ENCODE results near the gene TMEM30B.

TMEM30B gene

DNA sequence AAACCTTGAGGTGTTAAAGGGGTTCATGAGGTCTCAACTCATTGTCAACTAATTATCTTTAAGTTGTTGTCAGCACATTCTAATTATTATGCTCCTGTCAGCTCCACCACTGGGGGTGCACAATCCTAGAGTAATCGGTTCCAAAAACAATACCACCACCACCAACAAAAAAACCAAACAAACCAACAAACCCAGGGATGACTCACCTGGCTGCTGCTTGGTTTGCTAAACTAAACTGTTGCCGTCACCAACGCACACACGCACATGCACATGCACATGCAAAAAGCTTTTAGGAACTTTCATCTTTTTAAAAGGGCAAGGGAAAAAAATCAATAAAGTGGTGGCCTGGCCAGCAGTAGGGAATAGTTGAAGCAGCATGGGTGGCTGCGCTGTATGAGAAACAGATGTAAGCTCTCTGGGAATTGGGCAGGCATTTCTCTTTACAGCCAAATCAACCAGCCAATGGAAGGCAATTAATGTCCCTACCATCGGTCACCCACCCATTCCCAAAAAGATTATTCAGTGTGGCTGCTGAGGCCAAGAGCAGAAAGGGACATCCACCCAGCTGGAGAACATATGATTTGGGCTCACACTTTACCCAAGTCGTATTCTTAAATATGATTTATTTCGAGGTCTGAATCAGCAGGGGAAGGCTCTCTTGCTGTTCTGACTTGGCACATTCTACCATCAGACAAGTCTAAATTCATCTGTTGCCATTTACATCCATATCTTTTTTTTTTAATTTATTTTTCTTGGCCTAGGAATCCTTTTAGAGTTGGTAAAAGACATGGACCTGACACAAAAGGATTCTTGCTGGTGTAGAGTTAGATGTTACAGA is 20.0 kb downstream of the TMEM30B start (continued):
- TF ChIP-seq ZNF654 (tag by site-specific recombination; IDR thresholded peaks at IDR 0.05; ENCODE audit: low read depth): no peak
- peak; percentile 53; the same call in 1 of the 2 replicates for TF ChIP-seq TRIM28 (IDR thresholded peaks at IDR 0.05; ENCODE audit: borderline replicate concordance, low read length)
- TF ChIP-seq ZXDB (tag by site-specific recombination; IDR thresholded peaks at IDR 0.05): peak; percentile 60; the same call in 1 of the 2 replicates
- peak; percentile 88 for TF ChIP-seq ZNF629 (tag by site-specific recombination; IDR thresholded peaks at IDR 0.05)
- TF ChIP-seq, protein P1, sequence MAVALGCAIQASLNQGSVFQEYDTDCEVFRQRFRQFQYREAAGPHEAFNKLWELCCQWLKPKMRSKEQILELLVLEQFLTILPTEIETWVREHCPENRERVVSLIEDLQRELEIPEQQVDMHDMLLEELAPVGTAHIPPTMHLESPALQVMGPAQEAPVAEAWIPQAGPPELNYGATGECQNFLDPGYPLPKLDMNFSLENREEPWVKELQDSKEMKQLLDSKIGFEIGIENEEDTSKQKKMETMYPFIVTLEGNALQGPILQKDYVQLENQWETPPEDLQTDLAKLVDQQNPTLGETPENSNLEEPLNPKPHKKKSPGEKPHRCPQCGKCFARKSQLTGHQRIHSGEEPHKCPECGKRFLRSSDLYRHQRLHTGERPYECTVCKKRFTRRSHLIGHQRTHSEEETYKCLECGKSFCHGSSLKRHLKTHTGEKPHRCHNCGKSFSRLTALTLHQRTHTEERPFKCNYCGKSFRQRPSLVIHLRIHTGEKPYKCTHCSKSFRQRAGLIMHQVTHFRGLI (tag by site-specific recombination; IDR thresholded peaks at IDR 0.05): no peak; the same call in 1 of the 2 replicates
- no peak for TF ChIP-seq ZNF677 (tag by site-specific recombination; IDR thresholded peaks at IDR 0.05)
- 0 out of 2 replicates have a peak, but pooled peaks have one; percentile 19 for TF ChIP-seq ZNF792 (tag by site-specific recombination; IDR thresholded peaks at IDR 0.05)
- TF ChIP-seq ZEB2 (tag by site-specific recombination; IDR thresholded peaks at IDR 0.05): peak; percentile 42; the same call in 1 of the 2 replicates
- TF ChIP-seq, protein P2, sequence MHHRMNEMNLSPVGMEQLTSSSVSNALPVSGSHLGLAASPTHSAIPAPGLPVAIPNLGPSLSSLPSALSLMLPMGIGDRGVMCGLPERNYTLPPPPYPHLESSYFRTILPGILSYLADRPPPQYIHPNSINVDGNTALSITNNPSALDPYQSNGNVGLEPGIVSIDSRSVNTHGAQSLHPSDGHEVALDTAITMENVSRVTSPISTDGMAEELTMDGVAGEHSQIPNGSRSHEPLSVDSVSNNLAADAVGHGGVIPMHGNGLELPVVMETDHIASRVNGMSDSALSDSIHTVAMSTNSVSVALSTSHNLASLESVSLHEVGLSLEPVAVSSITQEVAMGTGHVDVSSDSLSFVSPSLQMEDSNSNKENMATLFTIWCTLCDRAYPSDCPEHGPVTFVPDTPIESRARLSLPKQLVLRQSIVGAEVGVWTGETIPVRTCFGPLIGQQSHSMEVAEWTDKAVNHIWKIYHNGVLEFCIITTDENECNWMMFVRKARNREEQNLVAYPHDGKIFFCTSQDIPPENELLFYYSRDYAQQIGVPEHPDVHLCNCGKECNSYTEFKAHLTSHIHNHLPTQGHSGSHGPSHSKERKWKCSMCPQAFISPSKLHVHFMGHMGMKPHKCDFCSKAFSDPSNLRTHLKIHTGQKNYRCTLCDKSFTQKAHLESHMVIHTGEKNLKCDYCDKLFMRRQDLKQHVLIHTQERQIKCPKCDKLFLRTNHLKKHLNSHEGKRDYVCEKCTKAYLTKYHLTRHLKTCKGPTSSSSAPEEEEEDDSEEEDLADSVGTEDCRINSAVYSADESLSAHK (tag by site-specific recombination; IDR thresholded peaks at IDR 0.05): no peak
- no peak for TF ChIP-seq ZNF514 (tag by site-specific recombination; IDR thresholded peaks at IDR 0.05)
- no peak for TF ChIP-seq ZBTB8A (tag by site-specific recombination; IDR thresholded peaks at IDR 0.05)
- TF ChIP-seq, protein P3, sequence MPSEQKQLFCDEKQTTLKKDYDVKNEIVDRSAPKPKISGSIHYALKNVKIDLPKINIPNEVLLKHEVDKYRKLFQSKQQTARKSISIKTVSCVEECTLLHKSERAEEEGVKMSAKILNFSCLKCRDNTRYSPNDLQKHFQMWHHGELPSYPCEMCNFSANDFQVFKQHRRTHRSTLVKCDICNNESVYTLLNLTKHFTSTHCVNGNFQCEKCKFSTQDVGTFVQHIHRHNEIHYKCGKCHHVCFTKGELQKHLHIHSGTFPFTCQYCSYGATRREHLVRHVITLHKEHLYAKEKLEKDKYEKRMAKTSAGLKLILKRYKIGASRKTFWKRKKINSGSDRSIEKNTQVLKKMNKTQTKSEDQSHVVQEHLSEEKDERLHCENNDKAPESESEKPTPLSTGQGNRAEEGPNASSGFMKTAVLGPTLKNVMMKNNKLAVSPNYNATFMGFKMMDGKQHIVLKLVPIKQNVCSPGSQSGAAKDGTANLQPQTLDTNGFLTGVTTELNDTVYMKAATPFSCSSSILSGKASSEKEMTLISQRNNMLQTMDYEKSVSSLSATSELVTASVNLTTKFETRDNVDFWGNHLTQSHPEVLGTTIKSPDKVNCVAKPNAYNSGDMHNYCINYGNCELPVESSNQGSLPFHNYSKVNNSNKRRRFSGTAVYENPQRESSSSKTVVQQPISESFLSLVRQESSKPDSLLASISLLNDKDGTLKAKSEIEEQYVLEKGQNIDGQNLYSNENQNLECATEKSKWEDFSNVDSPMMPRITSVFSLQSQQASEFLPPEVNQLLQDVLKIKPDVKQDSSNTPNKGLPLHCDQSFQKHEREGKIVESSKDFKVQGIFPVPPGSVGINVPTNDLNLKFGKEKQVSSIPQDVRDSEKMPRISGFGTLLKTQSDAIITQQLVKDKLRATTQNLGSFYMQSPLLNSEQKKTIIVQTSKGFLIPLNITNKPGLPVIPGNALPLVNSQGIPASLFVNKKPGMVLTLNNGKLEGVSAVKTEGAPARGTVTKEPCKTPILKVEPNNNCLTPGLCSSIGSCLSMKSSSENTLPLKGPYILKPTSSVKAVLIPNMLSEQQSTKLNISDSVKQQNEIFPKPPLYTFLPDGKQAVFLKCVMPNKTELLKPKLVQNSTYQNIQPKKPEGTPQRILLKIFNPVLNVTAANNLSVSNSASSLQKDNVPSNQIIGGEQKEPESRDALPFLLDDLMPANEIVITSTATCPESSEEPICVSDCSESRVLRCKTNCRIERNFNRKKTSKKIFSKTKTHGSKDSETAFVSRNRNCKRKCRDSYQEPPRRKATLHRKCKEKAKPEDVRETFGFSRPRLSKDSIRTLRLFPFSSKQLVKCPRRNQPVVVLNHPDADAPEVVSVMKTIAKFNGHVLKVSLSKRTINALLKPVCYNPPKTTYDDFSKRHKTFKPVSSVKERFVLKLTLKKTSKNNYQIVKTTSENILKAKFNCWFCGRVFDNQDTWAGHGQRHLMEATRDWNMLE (tag by site-specific recombination; conservative IDR thresholded peaks at IDR 0.05; ENCODE audit: low read depth): peak; percentile 13; the same call in 1 of the 2 replicates
- TF ChIP-seq KLF16 (tag by site-specific recombination; IDR thresholded peaks at IDR 0.05): no peak
- TF ChIP-seq, protein P4, sequence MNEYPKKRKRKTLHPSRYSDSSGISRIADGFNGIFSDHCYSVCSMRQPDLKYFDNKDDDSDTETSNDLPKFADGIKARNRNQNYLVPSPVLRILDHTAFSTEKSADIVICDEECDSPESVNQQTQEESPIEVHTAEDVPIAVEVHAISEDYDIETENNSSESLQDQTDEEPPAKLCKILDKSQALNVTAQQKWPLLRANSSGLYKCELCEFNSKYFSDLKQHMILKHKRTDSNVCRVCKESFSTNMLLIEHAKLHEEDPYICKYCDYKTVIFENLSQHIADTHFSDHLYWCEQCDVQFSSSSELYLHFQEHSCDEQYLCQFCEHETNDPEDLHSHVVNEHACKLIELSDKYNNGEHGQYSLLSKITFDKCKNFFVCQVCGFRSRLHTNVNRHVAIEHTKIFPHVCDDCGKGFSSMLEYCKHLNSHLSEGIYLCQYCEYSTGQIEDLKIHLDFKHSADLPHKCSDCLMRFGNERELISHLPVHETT (tag by site-specific recombination; IDR thresholded peaks at IDR 0.05): peak; percentile 60
- no peak for TF ChIP-seq ZNF76 (tag by site-specific recombination; IDR thresholded peaks at IDR 0.05; ENCODE audit: borderline replicate concordance, low read depth)
- TF ChIP-seq IKZF3 (tag by site-specific recombination; IDR thresholded peaks at IDR 0.05): peak; percentile 37
- peak; percentile 47; the same call in 1 of the 2 replicates for TF ChIP-seq ZIC2 (tag by site-specific recombination; IDR thresholded peaks at IDR 0.05)
- TF ChIP-seq EGR2 (tag by site-specific recombination; IDR thresholded peaks at IDR 0.05; ENCODE audit: low read depth): no peak
- TF ChIP-seq ZNF433 (tag by site-specific recombination; IDR thresholded peaks at IDR 0.05; ENCODE audit: low read depth): no peak
- TF ChIP-seq ZNF174 (tag by site-specific recombination; IDR thresholded peaks at IDR 0.05): no peak
- TF ChIP-seq ZNF133 (tag by site-specific recombination; IDR thresholded peaks at IDR 0.05): no peak
- TF ChIP-seq SCRT2 (tag by site-specific recombination; IDR thresholded peaks at IDR 0.05): peak; percentile 92
- no peak for TF ChIP-seq ZNF548 (tag by site-specific recombination; IDR thresholded peaks at IDR 0.05)
- no peak for TF ChIP-seq ZNF350 (tag by site-specific recombination; IDR thresholded peaks at IDR 0.05)
- peak; percentile 51 for TF ChIP-seq ZNF843 (tag by site-specific recombination; IDR thresholded peaks at IDR 0.05)
- TF ChIP-seq, protein P5, sequence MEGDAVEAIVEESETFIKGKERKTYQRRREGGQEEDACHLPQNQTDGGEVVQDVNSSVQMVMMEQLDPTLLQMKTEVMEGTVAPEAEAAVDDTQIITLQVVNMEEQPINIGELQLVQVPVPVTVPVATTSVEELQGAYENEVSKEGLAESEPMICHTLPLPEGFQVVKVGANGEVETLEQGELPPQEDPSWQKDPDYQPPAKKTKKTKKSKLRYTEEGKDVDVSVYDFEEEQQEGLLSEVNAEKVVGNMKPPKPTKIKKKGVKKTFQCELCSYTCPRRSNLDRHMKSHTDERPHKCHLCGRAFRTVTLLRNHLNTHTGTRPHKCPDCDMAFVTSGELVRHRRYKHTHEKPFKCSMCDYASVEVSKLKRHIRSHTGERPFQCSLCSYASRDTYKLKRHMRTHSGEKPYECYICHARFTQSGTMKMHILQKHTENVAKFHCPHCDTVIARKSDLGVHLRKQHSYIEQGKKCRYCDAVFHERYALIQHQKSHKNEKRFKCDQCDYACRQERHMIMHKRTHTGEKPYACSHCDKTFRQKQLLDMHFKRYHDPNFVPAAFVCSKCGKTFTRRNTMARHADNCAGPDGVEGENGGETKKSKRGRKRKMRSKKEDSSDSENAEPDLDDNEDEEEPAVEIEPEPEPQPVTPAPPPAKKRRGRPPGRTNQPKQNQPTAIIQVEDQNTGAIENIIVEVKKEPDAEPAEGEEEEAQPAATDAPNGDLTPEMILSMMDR (tag by site-specific recombination; IDR thresholded peaks at IDR 0.05): peak; percentile 51; the same call in 1 of the 2 replicates
- TF ChIP-seq ZNF544 (tag by site-specific recombination; IDR thresholded peaks at IDR 0.05): no peak
- TF ChIP-seq MEIS1 (CRISPR knock-in tag; IDR thresholded peaks at IDR 0.05; ENCODE audit: borderline replicate concordance): no peak
